Central memory CD8-positive, alpha-beta T cell (primary cell): ENCODE results near the gene NPC2.
"Not testable (repeated sequence)": the region's sequence is repeated elsewhere in the genome, so short reads cannot be mapped to it uniquely, and the experiment has no call there.

ENCODE experiments used
- ATAC-seq: fragments of 150-1000 bp; cut with Tn5 transposase; replicated peaks from 2 replicates; pipeline ENCODE4 v1.10.0; 2022; ENCODE audit warnings: mild to moderate bottlenecking, moderate FRiP score, moderate number of reproducible peaks; ENCODE audit not compliant: poor library complexity, severe bottlenecking; ENCODE audit errors: extremely low read depth
- DNase-seq, 2 donors: peaks; one replicate each; pipeline ENCODE4 v3.0.0; 2021; ENCODE audit warnings: low spot score in 2 of 2
- H3K27ac Mint-ChIP-seq: one replicate; pipeline ENCODE4 v1.8.0; 2022; ENCODE audit warnings: low read depth, mild to moderate bottlenecking, moderate library complexity, mixed read lengths
- H3K27me3 Mint-ChIP-seq: one replicate; pipeline ENCODE4 v1.8.0; 2022; ENCODE audit warnings: mixed read lengths
- H3K36me3 Mint-ChIP-seq: one replicate; pipeline ENCODE4 v1.8.0; 2022; ENCODE audit warnings: mild to moderate bottlenecking, moderate library complexity, mixed read lengths; ENCODE audit not compliant: insufficient read depth
- H3K4me1 Mint-ChIP-seq: one replicate; pipeline ENCODE4 v1.8.0; 2022; ENCODE audit warnings: mixed read lengths
- H3K4me3 Mint-ChIP-seq: one replicate; pipeline ENCODE4 v1.8.0; 2022; ENCODE audit warnings: mild to moderate bottlenecking, moderate library complexity, mixed read lengths
- H3K9me3 Mint-ChIP-seq: one replicate; pipeline ENCODE4 v1.8.0; 2022; ENCODE audit warnings: mixed read lengths

Gene NPC2

DNA sequence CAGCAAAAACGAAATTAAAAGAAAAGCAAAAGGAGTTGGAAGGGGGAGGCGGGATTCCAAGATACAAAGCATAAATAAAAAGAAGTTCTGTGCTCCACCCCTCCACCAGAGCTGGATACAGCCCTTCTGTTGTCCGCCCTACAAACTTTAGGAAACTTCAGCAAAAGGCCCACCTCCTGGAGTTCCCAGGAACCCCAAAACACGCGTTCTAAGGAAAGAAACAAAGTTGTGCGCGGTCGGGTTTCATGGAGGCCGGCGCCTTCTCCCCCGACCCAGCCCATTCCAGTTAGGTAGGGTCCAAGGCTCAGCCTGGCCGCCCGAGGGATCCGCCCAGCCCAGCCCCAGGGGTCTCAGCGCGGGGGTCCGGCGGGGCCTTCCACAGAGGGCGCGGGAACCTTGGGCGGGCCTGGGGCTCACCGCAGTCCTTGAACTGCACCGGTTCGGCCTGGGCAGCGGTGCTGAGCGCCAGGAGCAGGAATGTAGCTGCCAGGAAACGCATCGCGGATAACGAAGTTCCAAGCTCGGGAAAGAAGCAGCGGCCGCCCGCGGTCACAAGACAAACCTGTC, at the start of gene NPC2:
NPC2 (minus strand) TSS at position 530 of the 567 bp plus-strand sequence; CDS start at position 499, 31 bp downstream.
- no peaks in the 10 kb centered on the region for H3K27me3 Mint-ChIP-seq
- H3K9me3 Mint-ChIP-seq = no peaks in the 10 kb centered on the region
- peaks cover 8% of the 10 kb centered on the region for H3K36me3 Mint-ChIP-seq
- H3K4me3 Mint-ChIP-seq = no peak within 1 kb of the TSS
- H3K27ac Mint-ChIP-seq = no peak within 1 kb of the TSS
- no peak for DNase-seq
- peaks cover 19% of the 10 kb centered on the region for H3K4me1 Mint-ChIP-seq
- ATAC-seq = no peak

GRCh38 chr14:74542056-74542685, 49.1 kb upstream of the NPC2 start:
- no peak for ATAC-seq
- H3K27ac Mint-ChIP-seq = no peak overlapping the region
- H3K36me3 Mint-ChIP-seq = peaks cover 1% of the 10 kb centered on the region
- H3K27me3 Mint-ChIP-seq = peaks cover 18% of the 10 kb centered on the region
- DNase-seq = no peak
- no peaks in the 10 kb centered on the region for H3K9me3 Mint-ChIP-seq
- H3K4me1 Mint-ChIP-seq = no peaks in the 10 kb centered on the region
- no peak overlapping the region for H3K4me3 Mint-ChIP-seq

DNA sequence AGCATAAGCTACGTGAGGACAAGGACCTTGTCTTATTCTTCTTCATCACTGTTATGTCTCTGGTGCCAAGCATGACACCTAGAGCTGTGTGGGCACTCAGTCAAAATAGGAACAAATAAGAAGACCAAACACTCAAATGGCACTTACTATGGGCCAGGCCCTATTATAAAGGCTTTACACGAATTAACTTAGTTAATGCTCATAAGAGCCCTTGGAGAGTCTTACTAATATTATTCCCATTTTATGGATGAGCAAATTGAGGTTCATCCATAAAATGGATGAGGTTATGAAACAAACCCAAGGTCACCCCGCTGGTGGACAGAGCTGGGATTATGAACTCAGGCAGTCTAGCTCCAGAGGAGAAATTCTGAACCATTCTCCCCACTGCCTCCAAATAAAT, 48.1 kb upstream of the NPC2 start:
- Mint-ChIP-seq H3K27me3 (peaks cover 18% of the 10 kb centered on the region), H3K36me3 (peaks cover 1% of the 10 kb centered on the region), H3K27ac (no peak overlapping the region), H3K4me3 (no peak overlapping the region), H3K4me1 (no peaks in the 10 kb centered on the region), H3K9me3 (no peaks in the 10 kb centered on the region)
- DNase-seq = no peak
- no peak for ATAC-seq

DNA sequence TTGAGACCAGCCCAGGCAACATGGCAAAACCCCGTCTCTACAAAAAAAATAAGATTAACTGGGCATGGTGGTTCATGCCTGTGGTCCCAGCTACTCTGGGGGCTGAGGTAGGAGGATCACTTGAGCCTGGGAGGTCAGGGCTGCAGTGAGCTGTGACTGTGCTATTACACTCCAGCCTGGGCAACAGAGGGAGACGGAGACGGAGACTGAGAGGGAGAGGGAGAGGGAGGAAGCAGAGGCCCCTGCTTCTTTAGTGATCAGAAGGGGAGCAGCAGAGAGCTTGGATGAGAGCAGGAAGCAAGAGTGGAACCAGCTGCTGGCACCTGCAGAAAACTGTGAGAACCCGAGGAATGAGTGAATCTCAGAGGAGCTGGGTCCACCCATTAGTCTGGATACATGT, 46.4 kb upstream of the NPC2 start:
- no peak for ATAC-seq
- no peak overlapping the region for H3K4me3 Mint-ChIP-seq
- H3K4me1 Mint-ChIP-seq = no peaks in the 10 kb centered on the region
- no peaks in the 10 kb centered on the region for H3K9me3 Mint-ChIP-seq
- peaks cover 9% of the 10 kb centered on the region for H3K27me3 Mint-ChIP-seq
- no peak for DNase-seq
- H3K36me3 Mint-ChIP-seq = peaks cover 1% of the 10 kb centered on the region
- no peak overlapping the region for H3K27ac Mint-ChIP-seq

DNA sequence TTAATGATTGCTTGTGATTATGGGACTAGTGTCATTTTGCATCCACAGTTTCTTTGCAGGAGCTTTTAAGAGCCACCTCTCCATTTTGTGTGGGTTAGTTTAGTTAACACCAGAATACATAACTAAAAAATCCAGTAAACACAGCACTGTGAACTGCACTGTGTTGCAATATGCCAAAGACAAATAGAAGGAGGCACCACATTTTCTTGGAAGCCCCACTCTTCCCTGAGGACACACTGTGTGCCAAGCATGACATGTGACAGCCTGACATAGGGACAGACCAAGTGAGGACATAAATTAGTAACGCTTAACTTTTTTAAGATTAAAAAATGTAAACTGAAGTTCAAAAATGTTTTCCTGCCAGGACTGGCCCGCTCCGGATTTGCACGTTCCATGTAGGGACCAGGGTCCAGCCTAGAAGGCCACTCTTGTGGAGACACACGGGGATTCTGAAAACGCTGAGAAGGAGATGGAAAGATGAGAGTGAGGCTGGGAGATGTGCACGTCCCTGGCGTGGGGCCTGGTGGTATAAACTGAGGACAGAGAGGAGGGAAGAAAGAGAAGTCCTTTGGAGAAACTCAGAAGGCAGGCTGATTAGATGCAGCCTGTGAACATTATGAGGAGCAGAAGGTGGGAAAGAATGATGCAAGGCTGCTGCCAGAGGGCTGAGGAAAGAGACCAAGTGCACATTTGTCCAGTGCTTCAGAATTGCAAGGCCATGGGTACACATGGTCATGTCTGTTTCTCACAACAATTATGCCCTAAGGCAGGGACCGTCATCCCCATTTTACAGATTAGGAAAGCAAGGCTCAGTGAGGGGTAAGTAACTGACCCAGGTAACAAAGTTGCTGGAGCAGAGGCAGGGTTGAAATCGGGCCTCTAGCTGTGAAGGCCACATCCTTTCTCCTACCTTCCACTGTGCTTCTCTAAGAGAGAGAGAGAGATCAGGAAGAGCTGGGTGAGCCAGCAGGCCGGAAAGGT, 45.6 kb upstream of the NPC2 start:
- Mint-ChIP-seq H3K27ac (no peak overlapping the region), H3K9me3 (no peaks in the 10 kb centered on the region), H3K4me1 (no peaks in the 10 kb centered on the region), H3K36me3 (peaks cover 1% of the 10 kb centered on the region), H3K27me3 (peaks cover 5% of the 10 kb centered on the region), H3K4me3 (no peak overlapping the region)
- no peak for DNase-seq
- ATAC-seq = no peak

- not testable (repeated sequence) for H3K36me3 Mint-ChIP-seq, H3K27me3 Mint-ChIP-seq, DNase-seq, H3K4me1 Mint-ChIP-seq, H3K4me3 Mint-ChIP-seq, H3K27ac Mint-ChIP-seq, ATAC-seq, H3K9me3 Mint-ChIP-seq
Observed at GRCh38 chr14:74536336-74536735, 43.2 kb upstream of the NPC2 start.

DNA sequence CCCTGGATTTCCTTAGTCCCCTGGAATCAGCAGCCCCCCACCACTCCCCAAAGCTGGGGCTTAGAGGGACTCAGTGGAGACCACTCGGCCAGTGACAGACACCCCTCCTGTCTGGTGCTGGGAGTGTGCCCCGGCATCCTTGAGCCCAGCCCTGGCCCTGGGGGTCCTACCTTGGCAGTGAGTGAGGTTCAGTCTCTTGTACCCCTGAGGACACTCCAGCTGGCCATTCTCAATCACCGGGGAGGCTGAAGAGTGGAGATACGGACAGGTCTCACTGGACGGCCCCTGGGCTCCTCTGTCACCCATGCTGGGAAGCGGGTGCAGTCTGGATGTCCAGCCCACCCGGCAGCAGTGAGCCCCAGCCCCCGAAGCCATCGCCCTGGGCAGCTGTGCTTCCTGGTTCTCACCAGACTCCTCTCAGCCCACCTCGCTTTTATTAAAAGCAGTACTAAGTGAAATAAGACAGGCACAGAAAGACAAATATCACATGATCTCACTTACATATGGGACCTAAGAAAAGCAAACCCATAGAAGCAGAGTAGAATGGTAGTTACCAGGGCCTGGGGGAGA, 42.7 kb upstream of the NPC2 start:
- H3K36me3 Mint-ChIP-seq = no peaks in the 10 kb centered on the region
- H3K9me3 Mint-ChIP-seq = no peaks in the 10 kb centered on the region
- H3K27me3 Mint-ChIP-seq = no peaks in the 10 kb centered on the region
- no peaks in the 10 kb centered on the region for H3K4me1 Mint-ChIP-seq
- H3K4me3 Mint-ChIP-seq = no peak overlapping the region
- ATAC-seq = no peak
- no peak overlapping the region for H3K27ac Mint-ChIP-seq
- DNase-seq = no peak

GRCh38 chr14:74533576-74533975, 40.5 kb upstream of the NPC2 start:
- no peak for DNase-seq
- Mint-ChIP-seq H3K27me3 (no peaks in the 10 kb centered on the region), H3K36me3 (no peaks in the 10 kb centered on the region), H3K9me3 (no peaks in the 10 kb centered on the region), H3K4me1 (no peaks in the 10 kb centered on the region), H3K4me3 (no peak overlapping the region), H3K27ac (no peak overlapping the region)
- ATAC-seq = no peak

- Mint-ChIP-seq H3K9me3 (no peaks in the 10 kb centered on the region), H3K27ac (no peak overlapping the region), H3K4me1 (no peaks in the 10 kb centered on the region), H3K36me3 (no peaks in the 10 kb centered on the region), H3K4me3 (no peak overlapping the region), H3K27me3 (no peaks in the 10 kb centered on the region)
- ATAC-seq = no peak
- DNase-seq = no peak
Observed at GRCh38 chr14:74532246-74532645, 39.1 kb upstream of the NPC2 start.

DNA sequence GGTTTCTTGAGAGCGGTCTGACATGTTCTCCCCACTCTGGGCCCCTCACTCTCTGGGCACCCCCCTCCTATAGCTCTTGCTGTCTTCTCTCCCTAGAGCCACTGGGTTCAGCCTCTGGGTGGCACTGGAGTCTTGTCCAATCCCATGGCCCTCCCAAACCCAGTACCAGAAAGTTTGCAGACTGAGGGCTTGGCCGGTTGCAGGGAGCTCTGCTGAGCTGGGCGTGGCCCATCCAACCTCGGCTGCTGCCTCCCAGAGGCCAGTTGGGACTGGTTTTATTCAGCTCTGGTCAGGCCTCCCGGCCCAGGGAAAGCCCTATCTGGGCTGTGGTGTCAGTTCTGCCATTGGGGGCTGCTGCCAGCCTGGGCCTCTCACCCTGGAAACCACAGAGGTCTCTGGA, 38.4 kb upstream of the NPC2 start:
- H3K36me3 Mint-ChIP-seq = no peaks in the 10 kb centered on the region
- H3K27ac Mint-ChIP-seq = no peak overlapping the region
- H3K4me3 Mint-ChIP-seq = no peak overlapping the region
- no peak for DNase-seq
- no peak for ATAC-seq
- no peaks in the 10 kb centered on the region for H3K9me3 Mint-ChIP-seq
- no peaks in the 10 kb centered on the region for H3K4me1 Mint-ChIP-seq
- peaks cover 4% of the 10 kb centered on the region for H3K27me3 Mint-ChIP-seq

- Mint-ChIP-seq H3K4me3 (no peak overlapping the region), H3K4me1 (peaks cover 2% of the 10 kb centered on the region), H3K27ac (no peak overlapping the region), H3K9me3 (no peaks in the 10 kb centered on the region), H3K36me3 (no peaks in the 10 kb centered on the region), H3K27me3 (peaks cover 9% of the 10 kb centered on the region)
- DNase-seq (no peak), ATAC-seq (no peak)
Observed at GRCh38 chr14:74531006-74531405, 37.9 kb upstream of the NPC2 start.

DNA sequence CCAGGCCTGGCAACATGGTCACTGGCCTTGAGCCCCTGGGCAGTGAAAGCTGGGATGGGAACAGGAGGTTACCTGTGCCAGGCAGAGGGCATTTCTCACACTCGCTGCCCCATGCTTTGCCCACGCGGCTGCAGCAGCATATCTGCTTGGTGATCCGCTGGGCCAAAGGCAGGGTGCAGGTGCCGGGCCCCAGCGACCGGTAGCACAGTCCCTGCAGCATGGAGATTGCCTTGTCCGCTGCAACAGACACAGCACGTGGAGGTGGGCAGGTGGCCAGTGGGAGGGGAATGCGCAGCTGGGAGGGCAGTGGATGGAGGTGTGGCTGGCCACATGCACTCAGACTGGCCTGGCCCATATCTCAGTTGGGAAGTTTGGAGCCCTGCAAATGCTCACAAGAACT, 35.8 kb upstream of the NPC2 start:
- Mint-ChIP-seq H3K4me3 (no peak overlapping the region), H3K27me3 (peaks cover 24% of the 10 kb centered on the region), H3K27ac (no peak overlapping the region), H3K9me3 (no peaks in the 10 kb centered on the region), H3K4me1 (peaks cover 5% of the 10 kb centered on the region), H3K36me3 (peaks cover 1% of the 10 kb centered on the region)
- ATAC-seq (no peak), DNase-seq (no peak)
